Cardiac ventricle fibroblast (primary cell): ENCODE results near the gene RFX7. TPM values are rescaled to one million over a fixed set of nuclear protein-coding genes. Genes with fewer than 3 reads are reported as not detected.

Source experiments
- total RNA-seq: library from RNA; depleted of rRNA; stranded (reverse); fragments of >200 nt; gene quantifications from 2 replicates; pipeline ENCODE4 v1.2.3, GENCODE V29; 2015

The RFX7 gene
- total RNA-seq, result 9.2 and 10.2 TPM in 2 replicates

GRCh38 chr15:56243163-56244037 is at the start of gene RFX7:
TSS of gene RFX7 (minus strand) at chr15:56243879. CDS start at chr15:56243285, 594 bp downstream.

Other genes with a start within 250 kb of the RFX7 start
- 1.6 and 4.0 TPM in 2 replicates for gene TEX9, start 121.5 kb upstream of the RFX7 start, total RNA-seq
- gene MNS1, start 221.3 kb upstream of the RFX7 start, total RNA-seq, result 1.7 and 1.9 TPM in 2 replicates